AG04450 (cell line): ENCODE measurements around the gene LGALS12. TPM values are rescaled to one million over a fixed set of nuclear protein-coding genes. Genes with fewer than 3 reads are reported as not detected.
"Not testable (repeated sequence)": the region's sequence is repeated elsewhere in the genome, so short reads cannot be mapped to it uniquely, and the experiment has no call there.

Source experiments
- CTCF ChIA-PET: fragments of 300-600, 350-600 bp; formaldehyde crosslinking; extraction: SDS; loops from one replicate; lab custom pipeline; 2022; ENCODE audit warnings: antibody characterized with exemption, inconsistent platforms; lab: Charles Lee
- POLR2A ChIA-PET: fragments of 350-600 bp; formaldehyde crosslinking; extraction: SDS; loops from one replicate; lab custom pipeline; 2021; ENCODE audit warnings: antibody characterized with exemption, inconsistent platforms; lab: Yijun Ruan, JAX
- DNase-seq: peaks from one replicate; pipeline ENCODE4 v3.0.0-alpha.2; 2011; ENCODE audit warnings: low read depth, low spot score
- H3K27ac ChIP-seq: one replicate; pipeline ENCODE4 v1.5.1; 2012; ENCODE audit warnings: low read depth, low read length, control low read depth
- H3K27me3 ChIP-seq: one replicate; pipeline ENCODE4 v1.6.0; 2012; ENCODE audit warnings: low read length; ENCODE audit not compliant: control insufficient read depth, insufficient read depth
- H3K4me3 ChIP-seq: 2 replicates; pipeline ENCODE4 v1.5.1; 2011; ENCODE audit warnings: mild to moderate bottlenecking, low read depth, low read length, control low read depth
- H3K9me3 ChIP-seq: 2 replicates; pipeline ENCODE4 v1.5.1; 2012; ENCODE audit warnings: low read length; ENCODE audit not compliant: control insufficient read depth, insufficient read depth
- CTCF ChIP-seq: IDR thresholded peaks from 2 replicates; pipeline ENCODE4 v1.5.1; 2011; ENCODE audit warnings: low read depth, low read length, control low read depth, inconsistent platforms
- polyA plus RNA-seq: library from polyadenylated mRNA; depleted of rRNA; stranded (reverse); fragments of >200 nt; gene quantifications from 2 replicates; pipeline ENCODE4 v1.2.3, GENCODE V29; 2011

Gene LGALS12
- polyA plus RNA-seq, 1 experiment = not detected

- H3K27me3 ChIP-seq = peaks cover 17% of the 10 kb centered on the region
- no peak for TF ChIP-seq CTCF
- no peak for DNase-seq
- POLR2A ChIA-PET = no interaction called here
- no peak overlapping the region for H3K27ac ChIP-seq
- CTCF ChIA-PET = interaction anchor here (0.6 kb wide), 1 partner anchor 55 kb away, joined by 3 read pairs; no protein-coding TSS in a partner anchor
- H3K9me3 ChIP-seq = no peaks in the 10 kb centered on the region
- H3K4me3 ChIP-seq = no peak overlapping the region
Observed at GRCh38 chr11:63543711-63544110, 37.8 kb downstream of the LGALS12 start.

GRCh38 chr11:63547061-63547460 lies 41.2 kb downstream of the LGALS12 start:
- ChIA-PET CTCF (interaction anchor here (1.0 kb wide), 1 partner anchor 68 kb away, joined by 4 read pairs; no protein-coding TSS in a partner anchor), POLR2A (no interaction called here)
- TF ChIP-seq CTCF = no peak
- no peak for DNase-seq
- Histone ChIP-seq H3K27ac (no peak overlapping the region), H3K27me3 (peaks cover 17% of the 10 kb centered on the region), H3K9me3 (no peaks in the 10 kb centered on the region; the same call in 1 of the 2 replicates), H3K4me3 (no peak overlapping the region)

GRCh38 chr11:63548178-63548577 lies 42.3 kb downstream of the LGALS12 start:
- TF ChIP-seq CTCF = no peak
- ChIA-PET POLR2A (no interaction called here), CTCF (no interaction called here)
- H3K27ac ChIP-seq = no peak overlapping the region
- no peak overlapping the region for H3K4me3 ChIP-seq
- DNase-seq = no peak
- no peaks in the 10 kb centered on the region; the same call in 1 of the 2 replicates for H3K9me3 ChIP-seq
- H3K27me3 ChIP-seq = peaks cover 17% of the 10 kb centered on the region

- POLR2A ChIA-PET = no interaction called here
- no peak for DNase-seq
- peaks cover 15% of the 10 kb centered on the region for H3K27me3 ChIP-seq
- no peak overlapping the region for H3K4me3 ChIP-seq
- CTCF ChIA-PET = no interaction called here
- no peaks in the 10 kb centered on the region; the same call in 1 of the 2 replicates for H3K9me3 ChIP-seq
- TF ChIP-seq CTCF = no peak
- H3K27ac ChIP-seq = no peak overlapping the region
Observed at GRCh38 chr11:63549411-63549810, 43.5 kb downstream of the LGALS12 start.

- H3K27ac ChIP-seq, H3K4me3 ChIP-seq, POLR2A ChIA-PET, H3K9me3 ChIP-seq, CTCF ChIA-PET, DNase-seq, H3K27me3 ChIP-seq: not testable (repeated sequence)
Observed at GRCh38 chr11:63550156-63550700, 44.3 kb downstream of the LGALS12 start.
